ENCODE measurements around the gene HES3.

HES3 gene

GRCh38 chr1:6225651-6226050, 18.3 kb upstream of the HES3 start:
- Histone ChIP-seq H3K4me3 (no peak overlapping the region), H3K27ac (no peak overlapping the region), H3K9ac (ENCODE audit: insufficient read length) (no peak overlapping the region), H3K36me3 (ENCODE audit: insufficient read depth, low read length) (peaks cover 56% of the 10 kb centered on the region), H3K9me3 (ENCODE audit: low read depth, low read length) (no peaks in the 10 kb centered on the region)
- DNase-seq (ENCODE audit: low read depth, low spot score): no peak
- TF ChIP-seq POLR2AphosphoS5 (IDR thresholded peaks at IDR 0.05; ENCODE audit: borderline replicate concordance, low read depth, low read length) (no peak), FOXP2 (optimal IDR thresholded peaks at IDR 0.05; ENCODE audit: control extremely low read depth, extremely low read length, insufficient read depth) (no peak), EZH2 (IDR thresholded peaks at IDR 0.05) (no peak)

- TF ChIP-seq POLR2AphosphoS5 (IDR thresholded peaks at IDR 0.05; ENCODE audit: borderline replicate concordance, low read depth, low read length) (no peak), EZH2 (IDR thresholded peaks at IDR 0.05) (no peak), FOXP2 (optimal IDR thresholded peaks at IDR 0.05; ENCODE audit: control extremely low read depth, extremely low read length, insufficient read depth) (no peak)
- Histone ChIP-seq H3K9ac (ENCODE audit: insufficient read length) (peak overlapping the region; percentile 32), H3K4me3 (no peak overlapping the region), H3K36me3 (ENCODE audit: insufficient read depth, low read length) (peaks cover 48% of the 10 kb centered on the region), H3K27ac (no peak overlapping the region), H3K9me3 (ENCODE audit: low read depth, low read length) (no peaks in the 10 kb centered on the region)
- DNase-seq (ENCODE audit: low read depth, low spot score): no peak
Observed at GRCh38 chr1:6233376-6233775, 10.6 kb upstream of the HES3 start.

- Histone ChIP-seq H3K36me3 (ENCODE audit: insufficient read depth, low read length) (peaks cover 40% of the 10 kb centered on the region), H3K27ac (no peak overlapping the region), H3K4me3 (peak overlapping the region; percentile 75), H3K9me3 (ENCODE audit: low read depth, low read length) (no peaks in the 10 kb centered on the region), H3K9ac (ENCODE audit: insufficient read length) (peak overlapping the region; percentile 73)
- TF ChIP-seq EZH2 (IDR thresholded peaks at IDR 0.05) (no peak), POLR2AphosphoS5 (IDR thresholded peaks at IDR 0.05; ENCODE audit: borderline replicate concordance, low read depth, low read length) (no peak)
- DNase-seq (ENCODE audit: low read depth, low spot score): no peak
Observed at GRCh38 chr1:6234502-6235295, 9.3 kb upstream of the HES3 start.

GRCh38 chr1:6235296-6235677, 8.7 kb upstream of the HES3 start:
- no peak overlapping the region for H3K27ac ChIP-seq
- no peak for TF ChIP-seq EZH2 (IDR thresholded peaks at IDR 0.05)
- TF ChIP-seq POLR2AphosphoS5 (IDR thresholded peaks at IDR 0.05; ENCODE audit: borderline replicate concordance, low read depth, low read length): no peak
- TF ChIP-seq FOXP2 (optimal IDR thresholded peaks at IDR 0.05; ENCODE audit: control extremely low read depth, extremely low read length, insufficient read depth): no peak
- peak overlapping the region; percentile 73 for H3K9ac ChIP-seq (ENCODE audit: insufficient read length)
- H3K36me3 ChIP-seq (ENCODE audit: insufficient read depth, low read length): peaks cover 34% of the 10 kb centered on the region
- H3K9me3 ChIP-seq (ENCODE audit: low read depth, low read length): no peaks in the 10 kb centered on the region
- no peak for DNase-seq (ENCODE audit: low read depth, low spot score)
- H3K4me3 ChIP-seq: peak overlapping the region; percentile 75

- H3K9ac ChIP-seq (ENCODE audit: insufficient read length): no peak overlapping the region
- H3K27ac ChIP-seq: no peak overlapping the region
Observed at GRCh38 chr1:6237093-6237492, 6.9 kb upstream of the HES3 start.

GRCh38 chr1:6239213-6239752, 4.7 kb upstream of the HES3 start:
- Histone ChIP-seq H3K36me3 (ENCODE audit: insufficient read depth, low read length) (peaks cover under 1% of the 10 kb centered on the region), H3K4me3 (no peak overlapping the region), H3K9me3 (ENCODE audit: low read depth, low read length) (no peaks in the 10 kb centered on the region), H3K9ac (ENCODE audit: insufficient read length) (no peak overlapping the region), H3K27ac (no peak overlapping the region)
- no peak for DNase-seq (ENCODE audit: low read depth, low spot score)
- no peak for TF ChIP-seq POLR2AphosphoS5 (IDR thresholded peaks at IDR 0.05; ENCODE audit: borderline replicate concordance, low read depth, low read length)
- TF ChIP-seq FOXP2 (optimal IDR thresholded peaks at IDR 0.05; ENCODE audit: control extremely low read depth, extremely low read length, insufficient read depth): no peak
- TF ChIP-seq EZH2 (IDR thresholded peaks at IDR 0.05): no peak

More at GRCh38 chr1:6237093-6237492, 6.9 kb upstream of the HES3 start:
- no peak for DNase-seq (ENCODE audit: low read depth, low spot score)
- no peak for TF ChIP-seq FOXP2 (optimal IDR thresholded peaks at IDR 0.05; ENCODE audit: control extremely low read depth, extremely low read length, insufficient read depth)
- TF ChIP-seq EZH2 (IDR thresholded peaks at IDR 0.05): no peak
- TF ChIP-seq POLR2AphosphoS5 (IDR thresholded peaks at IDR 0.05; ENCODE audit: borderline replicate concordance, low read depth, low read length): no peak
- no peak overlapping the region for H3K4me3 ChIP-seq
- H3K36me3 ChIP-seq (ENCODE audit: insufficient read depth, low read length): peaks cover 18% of the 10 kb centered on the region
- no peaks in the 10 kb centered on the region for H3K9me3 ChIP-seq (ENCODE audit: low read depth, low read length)

GRCh38 chr1:6239950-6240768, 3.8 kb upstream of the HES3 start:
- no peak for DNase-seq (ENCODE audit: low read depth, low spot score)
- no peaks in the 10 kb centered on the region for H3K9me3 ChIP-seq (ENCODE audit: low read depth, low read length)
- H3K27ac ChIP-seq: no peak overlapping the region
- H3K4me3 ChIP-seq: no peak overlapping the region
- no peaks in the 10 kb centered on the region for H3K36me3 ChIP-seq (ENCODE audit: insufficient read depth, low read length)
- no peak for TF ChIP-seq POLR2AphosphoS5 (IDR thresholded peaks at IDR 0.05; ENCODE audit: borderline replicate concordance, low read depth, low read length)
- no peak for TF ChIP-seq FOXP2 (optimal IDR thresholded peaks at IDR 0.05; ENCODE audit: control extremely low read depth, extremely low read length, insufficient read depth)
- TF ChIP-seq EZH2 (IDR thresholded peaks at IDR 0.05): no peak
- H3K9ac ChIP-seq (ENCODE audit: insufficient read length): no peak overlapping the region
